ENCODE results near the gene HACD4.

GRCh38 chr9:20988061-20988460 is 43.4 kb downstream of the HACD4 start:
- TF ChIP-seq EZH2phosphoT487 (IDR thresholded peaks at IDR 0.05; ENCODE audit: borderline replicate concordance, low read depth, low read length) (no peak), CTCF (conservative IDR thresholded peaks at IDR 0.05; ENCODE audit: low read length) (no peak)

Data from OCI-LY7 (cell line).